Neural cell (in vitro differentiated cells): Measurements from ENCODE around the gene ATP5PF. TPM values are rescaled to one million over a fixed set of nuclear protein-coding genes. Genes with fewer than 3 reads are reported as not detected.

Experiments
- H2AFZ ChIP-seq: fragments of 200-600, 300-800 bp; sonication (generic), shearing (Covaris generic); 2 replicates; pipeline ENCODE4 v1.6.0; 2014; ENCODE audit warnings: low read depth, mild to moderate bottlenecking, antibody characterized with exemption, low read length, moderate library complexity
- H3F3A ChIP-seq: fragments of 200-600 bp; shearing (Covaris generic); 2 replicates; pipeline ENCODE4 v1.6.1; 2016; ENCODE audit warnings: mild to moderate bottlenecking, moderate library complexity, mixed read lengths, antibody characterized with exemption, low read length; ENCODE audit not compliant: insufficient read depth, poor library complexity, severe bottlenecking
- H3K27ac ChIP-seq: fragments of 200-600, 300-800 bp; sonication (generic), shearing (Covaris generic); 2 replicates; pipeline ENCODE4 v1.5.1; 2014; ENCODE audit warnings: mild to moderate bottlenecking, low read length, moderate library complexity
- H3K27me3 ChIP-seq: fragments of 300-800, 200-600 bp; sonication (generic), shearing (Covaris generic); 2 replicates; pipeline ENCODE4 v1.6.0; 2014; ENCODE audit warnings: mild to moderate bottlenecking, low read depth, low read length, moderate library complexity; ENCODE audit not compliant: insufficient read depth
- H3K36me3 ChIP-seq: fragments of 300-800, 200-600 bp; sonication (generic), shearing (Covaris generic); 2 replicates; pipeline ENCODE4 v1.5.1; 2014; ENCODE audit warnings: mild to moderate bottlenecking, antibody characterized with exemption, low read length, moderate library complexity; ENCODE audit not compliant: insufficient read depth
- H3K4me2 ChIP-seq: fragments of 300-800, 200-600 bp; sonication (generic), shearing (Covaris generic); 2 replicates; pipeline ENCODE4 v1.6.0; 2014; ENCODE audit warnings: mild to moderate bottlenecking, low read length
- H3K4me3 ChIP-seq: fragments of 300-800, 200-600 bp; sonication (generic), shearing (Covaris generic); 2 replicates; pipeline ENCODE4 v1.5.1; 2014; ENCODE audit warnings: mild to moderate bottlenecking, low read length, moderate library complexity
- H3K79me2 ChIP-seq: fragments of 200-600 bp; shearing (Covaris generic); replicated peaks from 2 replicates; pipeline ENCODE4 v1.6.0; 2014; ENCODE audit warnings: mild to moderate bottlenecking, low read length, moderate library complexity; ENCODE audit not compliant: insufficient read depth
- H3K9ac ChIP-seq: fragments of 300-800, 200-600 bp; sonication (generic), shearing (Covaris generic); 2 replicates; pipeline ENCODE4 v1.6.1; 2016; ENCODE audit warnings: mild to moderate bottlenecking, low read length, mixed read lengths
- H3K9me2 ChIP-seq: fragments of 200-600 bp; shearing (Covaris generic); 2 replicates; pipeline ENCODE4 v1.6.1; 2016; ENCODE audit warnings: mild to moderate bottlenecking, low read length, mixed read lengths; ENCODE audit not compliant: insufficient read depth
- H3K9me3 ChIP-seq: fragments of 200-600, 300-800 bp; sonication (generic), shearing (Covaris generic); 2 replicates; pipeline ENCODE4 v1.6.1; 2016; ENCODE audit warnings: mild to moderate bottlenecking, mixed run types, low read length, moderate library complexity, mixed read lengths
- H4K20me1 ChIP-seq: fragments of 200-600 bp; shearing (Covaris generic); 2 replicates; pipeline ENCODE4 v1.6.1; 2016; ENCODE audit warnings: mild to moderate bottlenecking, mixed run types; ENCODE audit not compliant: insufficient read depth
- CTCF ChIP-seq: fragments of 450-650 bp; IDR thresholded peaks from 2 replicates; pipeline ENCODE4 v1.5.1; 2014; ENCODE audit warnings: antibody characterized with exemption, mild to moderate bottlenecking, moderate library complexity; ENCODE audit not compliant: poor library complexity, severe bottlenecking
- EP300 ChIP-seq: fragments of 450-650 bp; conservative IDR thresholded peaks from 2 replicates; pipeline ENCODE4 v1.6.1; 2014; ENCODE audit warnings: antibody characterized with exemption, mild to moderate bottlenecking, moderate library complexity; ENCODE audit not compliant: poor library complexity, severe bottlenecking
- MXI1 ChIP-seq: fragments of 450-650 bp; conservative IDR thresholded peaks from 2 replicates; pipeline ENCODE4 v1.6.1; 2014; ENCODE audit warnings: antibody characterized with exemption, mild to moderate bottlenecking; ENCODE audit not compliant: poor library complexity, severe bottlenecking
- POLR2AphosphoS5 ChIP-seq: IDR thresholded peaks from 2 replicates; pipeline ENCODE4 v1.6.1; 2012
- REST ChIP-seq: IDR thresholded peaks from 2 replicates; pipeline ENCODE4 v1.6.1; 2012; ENCODE audit warnings: borderline replicate concordance
- SMC3 ChIP-seq: fragments of 450-650 bp; conservative IDR thresholded peaks from 2 replicates; pipeline ENCODE4 v1.6.1; 2014; ENCODE audit warnings: antibody characterized with exemption, mild to moderate bottlenecking, moderate library complexity; ENCODE audit not compliant: poor library complexity
- TAF1 ChIP-seq: IDR thresholded peaks from 2 replicates; pipeline ENCODE4 v1.6.1; 2012; ENCODE audit warnings: low read depth
- polyA plus RNA-seq: library from polyadenylated mRNA; depleted of rRNA; stranded (reverse); fragments of >200 nt; gene quantifications from 2 replicates; pipeline ENCODE4 v1.2.3, GENCODE V29; 2014

Gene ATP5PF
- polyA plus RNA-seq, 1 donor from 2014 or later = 274 TPM

GRCh38 chr21:25757531-25757930 lies 22.8 kb upstream of the ATP5PF start:
- H3K4me2 ChIP-seq = no peak overlapping the region
- no peaks in the 10 kb centered on the region for H3F3A ChIP-seq
- no peak overlapping the region for H3K27ac ChIP-seq
- TF ChIP-seq CTCF (no peak), EP300 (no peak), MXI1 (no peak), REST (no peak), POLR2AphosphoS5 (no peak), TAF1 (no peak), SMC3 (no peak)
- no peaks in the 10 kb centered on the region for H3K27me3 ChIP-seq
- H2AFZ ChIP-seq = no peak overlapping the region
- H3K36me3 ChIP-seq = peaks cover 6% of the 10 kb centered on the region
- no peaks in the 10 kb centered on the region for H3K79me2 ChIP-seq
- H3K9me2 ChIP-seq = no peaks in the 10 kb centered on the region
- no peaks in the 10 kb centered on the region for H4K20me1 ChIP-seq
- no peak overlapping the region for H3K9ac ChIP-seq
- H3K4me3 ChIP-seq = no peak overlapping the region
- H3K9me3 ChIP-seq = no peaks in the 10 kb centered on the region

GRCh38 chr21:25756190-25756932 lies 21.7 kb upstream of the ATP5PF start:
- Histone ChIP-seq H3K9me3 (no peaks in the 10 kb centered on the region), H3K4me2 (no peak overlapping the region), H3F3A (no peaks in the 10 kb centered on the region), H4K20me1 (no peaks in the 10 kb centered on the region), H3K4me3 (no peak overlapping the region), H3K27me3 (no peaks in the 10 kb centered on the region), H2AFZ (no peak overlapping the region), H3K9me2 (no peaks in the 10 kb centered on the region), H3K9ac (no peak overlapping the region), H3K27ac (no peak overlapping the region), H3K36me3 (peaks cover 6% of the 10 kb centered on the region), H3K79me2 (no peaks in the 10 kb centered on the region)
- TF ChIP-seq CTCF (no peak), POLR2AphosphoS5 (no peak), REST (no peak)
